Keratinocyte (primary cell): ENCODE measurements around the gene PSG4. TPM values are rescaled to one million over a fixed set of nuclear protein-coding genes. Genes with fewer than 3 reads are reported as not detected.
"Not testable (repeated sequence)": the region's sequence is repeated elsewhere in the genome, so short reads cannot be mapped to it uniquely, and the experiment has no call there.

Experiments used
- DNase-seq: peaks from one replicate; pipeline ENCODE4 v3.0.0-alpha.2; 2011; ENCODE audit warnings: low read depth, missing footprints, low spot score
- FAIRE-seq: peaks from 2 replicates; lab custom pipeline; 2011; peaks lifted over from hg19 to GRCh38; lab: Jason Lieb, UNC
- H2AFZ ChIP-seq: 2 replicates; pipeline ENCODE4 v1.6.0; 2012; ENCODE audit warnings: low read length, control low read depth, inconsistent platforms; ENCODE audit not compliant: control insufficient read depth
- H3K27ac ChIP-seq: 2 replicates; pipeline ENCODE4 v1.5.1; 2011; ENCODE audit warnings: low read length; ENCODE audit not compliant: control insufficient read depth, insufficient read depth
- H3K27me3 ChIP-seq: 3 replicates; pipeline ENCODE4 v1.6.0; 2011; ENCODE audit warnings: low read length; ENCODE audit not compliant: control insufficient read depth, insufficient read depth; ENCODE audit errors: extremely low read depth
- H3K36me3 ChIP-seq, 2 experiments: 2 replicates in 1 of 2; 3 replicates in 1 of 2; pipeline ENCODE4 v1.5.1; 2011; ENCODE audit warnings: low read length in 2 of 2, mild to moderate bottlenecking in 1 of 2; ENCODE audit not compliant: control insufficient read depth in 2 of 2, insufficient read depth in 2 of 2; ENCODE audit errors: extremely low read depth in 1 of 2
- H3K4me1 ChIP-seq: 3 replicates; pipeline ENCODE4 v1.5.1; 2011; ENCODE audit warnings: low read length; ENCODE audit not compliant: control insufficient read depth, insufficient read depth; ENCODE audit errors: extremely low read depth
- H3K4me2 ChIP-seq: 3 replicates; pipeline ENCODE4 v1.6.0; 2011; ENCODE audit warnings: low read depth, low read length; ENCODE audit not compliant: control insufficient read depth, insufficient read depth; ENCODE audit errors: extremely low read depth
- H3K4me3 ChIP-seq, 3 experiments: fragments of 200-600 bp in 1 of 3; sonication (generic) in 1 of 3; 2 replicates in 2 of 3; 3 replicates in 1 of 3; pipeline ENCODE4 v1.5.1; 2011 to 2016; ENCODE audit warnings: low read length in 3 of 3, mild to moderate bottlenecking in 3 of 3, control low read depth in 2 of 3, inconsistent platforms in 1 of 3, low read depth in 1 of 3, mixed read lengths in 1 of 3, mixed run types in 1 of 3, moderate library complexity in 1 of 3; ENCODE audit not compliant: control insufficient read depth in 2 of 3, insufficient read depth in 2 of 3; ENCODE audit errors: extremely low read depth in 1 of 3
- H3K79me2 ChIP-seq: 2 replicates; pipeline ENCODE4 v1.6.0; 2012; ENCODE audit warnings: low read length; ENCODE audit not compliant: control insufficient read depth, insufficient read depth
- H3K9ac ChIP-seq: 3 replicates; pipeline ENCODE4 v1.6.0; 2011; ENCODE audit warnings: low read length; ENCODE audit not compliant: control insufficient read depth, insufficient read depth; ENCODE audit errors: extremely low read depth
- H3K9me1 ChIP-seq: 3 replicates; pipeline ENCODE4 v1.6.0; 2011; ENCODE audit warnings: low read length; ENCODE audit not compliant: control insufficient read depth, insufficient read depth; ENCODE audit errors: extremely low read depth
- H3K9me3 ChIP-seq: 2 replicates; pipeline ENCODE4 v1.5.1; 2012; ENCODE audit warnings: low read depth, low read length; ENCODE audit not compliant: control insufficient read depth
- H4K20me1 ChIP-seq: 3 replicates; pipeline ENCODE4 v1.6.0; 2011; ENCODE audit warnings: low read length; ENCODE audit not compliant: control insufficient read depth, insufficient read depth; ENCODE audit errors: extremely low read depth
- CTCF ChIP-seq, 3 experiments: IDR thresholded peaks in 1 of 3; conservative IDR thresholded peaks in 1 of 3; optimal IDR thresholded peaks in 1 of 3; 2 replicates in 2 of 3; 3 replicates in 1 of 3; pipeline versions ENCODE3 to v1.5.1; 2011; ENCODE audit warnings: low read length in 3 of 3, mild to moderate bottlenecking in 3 of 3, moderate library complexity in 2 of 3, control low read depth in 1 of 3, inconsistent platforms in 1 of 3; ENCODE audit not compliant: insufficient read depth in 2 of 3; ENCODE audit errors: extremely low read depth in 1 of 3
- dilution Hi-C: fragments of 300-500 bp; cut with MboI; formaldehyde crosslinking; loops from one replicate; pipeline ENCODE4 v1.7.0; 2020; ENCODE audit warnings: low sequenced_read_pairs; ENCODE audit not compliant: extremely low pct_ligation_motif_present
- polyA plus RNA-seq, 5 experiments: library from polyadenylated mRNA; depleted of rRNA in 3 of 5; stranded (reverse) in 3 of 5; stranded (forward) in 1 of 5; unstranded in 1 of 5; fragments of >200 nt; gene quantifications; 1 replicate in 1 of 5; 2 replicates in 3 of 5; 3 replicates in 1 of 5; pipeline versions ENCODE4 v1.2.1 to v1.2.3, GENCODE V29; 2011 to 2012; ENCODE audit warnings: missing spikeins in 2 of 5, low read depth in 1 of 5, low replicate concordance in 1 of 5

PSG4 gene
- polyA plus RNA-seq, 1 donor (not counting 4 experiments of a cell fraction or from before 2014, with no cell fraction given) = 0.10 TPM

DNA sequence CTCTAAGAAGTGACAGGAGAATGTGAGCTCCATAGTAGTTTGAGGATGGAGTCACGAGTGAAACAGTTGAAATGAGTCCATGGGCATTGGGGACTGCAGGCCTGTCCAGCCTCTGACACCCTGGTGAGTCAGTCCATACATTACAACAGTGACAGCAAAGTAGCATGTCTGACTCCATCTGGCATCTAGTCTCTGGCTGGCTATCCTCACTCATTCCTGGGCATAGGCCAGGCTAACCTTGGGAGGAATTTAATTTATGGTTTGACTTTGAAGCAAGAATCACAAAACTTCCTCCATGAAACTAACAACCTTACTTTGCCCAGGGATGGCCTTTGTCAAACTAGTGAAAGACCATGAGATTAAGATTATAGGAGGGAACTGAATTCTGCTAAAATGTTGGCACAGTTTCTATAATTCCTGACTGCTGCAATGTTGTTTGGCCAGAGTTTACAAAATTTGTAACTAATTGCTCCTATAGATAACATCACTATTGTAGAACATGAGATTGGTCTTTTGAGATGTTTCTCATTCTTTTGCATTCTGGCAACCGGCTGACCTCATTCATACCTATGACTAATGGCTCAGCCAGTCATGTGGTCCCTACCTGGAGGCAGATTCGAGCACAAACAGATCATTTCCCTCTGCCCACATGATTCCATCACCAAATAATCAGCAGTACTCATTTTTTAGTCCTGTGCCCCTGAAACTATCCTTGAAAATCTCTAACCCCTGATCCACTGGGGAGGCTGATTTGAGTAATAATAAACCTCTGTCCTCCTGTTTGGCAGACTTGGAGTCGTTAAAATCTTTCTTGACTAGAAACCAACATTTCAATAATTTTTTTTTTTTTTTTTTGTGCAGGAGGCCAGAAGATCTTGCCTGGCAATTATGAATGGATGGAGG is 23.3 kb downstream of the PSG4 start:
- H3K4me1 ChIP-seq = peaks cover 26% of the 10 kb centered on the region
- H3K79me2 ChIP-seq, dilution Hi-C loops, H2AFZ ChIP-seq, H3K9me3 ChIP-seq, H4K20me1 ChIP-seq, H3K36me3 ChIP-seq, H3K27me3 ChIP-seq, H3K9me1 ChIP-seq: not testable (repeated sequence)
- peak overlapping the region; percentile 96 for H3K27ac ChIP-seq
- peak overlapping the region; percentile 79 for H3K4me2 ChIP-seq
- peak; percentile 92 for FAIRE-seq
- H3K9ac ChIP-seq = peak overlapping the region; percentile 73
- DNase-seq = peak; percentile 69
- H3K4me3 ChIP-seq = peak overlapping the region in 1 of 3 experiments; percentile 31

DNA sequence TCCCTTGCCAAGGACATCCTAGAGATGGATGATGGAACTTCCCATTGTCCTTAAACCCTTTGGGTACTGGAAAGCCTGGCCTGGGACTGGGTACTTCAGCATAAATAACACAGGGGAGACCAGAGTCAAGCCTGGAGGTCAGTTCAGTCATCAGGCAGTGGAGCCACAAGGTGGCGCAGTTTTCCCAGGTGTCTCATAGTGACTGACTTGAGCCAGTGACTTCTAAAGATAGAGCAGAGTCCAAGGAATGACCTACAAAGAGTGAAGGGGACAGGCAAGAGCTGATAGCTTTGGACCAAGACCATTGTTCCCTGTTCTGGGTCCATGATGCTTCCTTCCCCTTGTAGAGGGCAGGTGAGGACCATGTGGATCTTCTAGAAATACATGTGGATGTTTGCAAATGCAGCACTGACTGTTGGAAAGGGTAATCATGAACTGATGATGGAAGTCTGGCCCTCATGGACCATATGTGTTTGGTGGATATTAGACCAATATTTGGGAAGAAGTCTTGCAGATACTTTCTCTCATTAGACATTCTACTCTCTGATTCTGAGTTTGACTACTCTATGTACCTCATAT is 25.8 kb downstream of the PSG4 start:
- FAIRE-seq, H3K9me1 ChIP-seq, H3K27ac ChIP-seq, DNase-seq, H3K9me3 ChIP-seq, H3K27me3 ChIP-seq, H3K4me2 ChIP-seq, H3K4me3 ChIP-seq, H3K79me2 ChIP-seq, H3K36me3 ChIP-seq, H2AFZ ChIP-seq, dilution Hi-C loops, H4K20me1 ChIP-seq, H3K9ac ChIP-seq: not testable (repeated sequence)
- H3K4me1 ChIP-seq = peaks cover 26% of the 10 kb centered on the region
- peak in 2 of 3 experiments; percentile 24 to 36 for TF ChIP-seq CTCF (optimal IDR thresholded peaks at IDR 0.05 in 1 of 3, IDR thresholded peaks at IDR 0.05 in 1 of 3, conservative IDR thresholded peaks at IDR 0.05 in 1 of 3; ENCODE audit: extremely low read depth in 1 of 3, insufficient read depth in 2 of 3, low read length in 3 of 3)

DNA sequence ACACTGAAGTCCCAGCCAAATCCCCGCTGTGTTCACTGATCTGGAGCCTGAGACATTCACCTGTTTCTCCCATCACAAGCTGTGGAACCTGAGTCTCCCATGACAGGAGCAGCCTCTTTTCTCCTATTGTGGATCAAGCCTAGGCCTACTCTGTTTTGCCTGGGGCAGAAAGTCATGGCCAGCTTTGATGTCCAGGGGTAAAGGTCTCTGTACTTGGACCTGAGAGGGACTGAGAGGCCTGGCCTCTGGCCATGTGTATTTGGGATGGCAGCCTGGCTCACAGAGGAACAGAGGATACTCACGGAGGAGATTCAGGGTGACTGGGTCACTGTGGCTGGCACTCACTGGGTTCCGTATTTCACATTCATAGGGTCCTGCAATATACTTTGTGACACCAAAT is 26.9 kb downstream of the PSG4 start:
- H3K36me3 ChIP-seq, H3K4me3 ChIP-seq, H3K27ac ChIP-seq, H4K20me1 ChIP-seq, H3K27me3 ChIP-seq, dilution Hi-C loops, H2AFZ ChIP-seq, H3K9me3 ChIP-seq, H3K4me2 ChIP-seq, FAIRE-seq, H3K9me1 ChIP-seq, DNase-seq, H3K9ac ChIP-seq, H3K79me2 ChIP-seq: not testable (repeated sequence)
- peaks cover 26% of the 10 kb centered on the region for H3K4me1 ChIP-seq

GRCh38 chr19:43165906-43166305 is 39.5 kb downstream of the PSG4 start:
- H3K4me3 ChIP-seq, H3K27ac ChIP-seq, H3K79me2 ChIP-seq, H4K20me1 ChIP-seq, H3K4me2 ChIP-seq, FAIRE-seq, dilution Hi-C loops, DNase-seq, H3K9me3 ChIP-seq, H3K36me3 ChIP-seq, H3K27me3 ChIP-seq, H3K9ac ChIP-seq, H3K9me1 ChIP-seq, H2AFZ ChIP-seq: not testable (repeated sequence)
- peaks cover 15% of the 10 kb centered on the region for H3K4me1 ChIP-seq
